Upper lobe of left lung (tissue), 4 donors: ENCODE measurements around the gene MOB3B.

Source experiments
- CTCF ChIP-seq, 6 experiments: fragments of 450-650 bp in 4 of 6; fragments of 200-600 bp in 2 of 6; sonication (generic) in 2 of 6; IDR thresholded peaks; one replicate each; pipeline ENCODE4 v1.5.1; 2016 to 2019; ENCODE audit warnings: antibody characterized with exemption in 6 of 6
- EP300 ChIP-seq, 4 donors: sonication (generic); formaldehyde crosslinking; IDR thresholded peaks; one replicate each; pipeline ENCODE4 v1.5.1; 2017; ENCODE audit warnings: antibody characterized with exemption in 4 of 4, control low read depth in 2 of 4
- POLR2A ChIP-seq, 4 donors: fragments of 450-650 bp; IDR thresholded peaks; one replicate each; pipeline ENCODE4 v1.5.1; 2016 to 2017; ENCODE audit warnings: antibody characterized with exemption in 4 of 4, mild to moderate bottlenecking in 2 of 4

- no peak for TF ChIP-seq POLR2A (IDR thresholded peaks at IDR 0.05)
- no peak for TF ChIP-seq CTCF (IDR thresholded peaks at IDR 0.05)
- TF ChIP-seq EP300 (IDR thresholded peaks at IDR 0.05) = no peak
Measured at GRCh38 chr9:27336829-27337228, 192.8 kb downstream of the MOB3B start.
